Mesothelial cell of epicardium (in vitro differentiated cells): ENCODE measurements around the gene FIS1. TPM values are rescaled to one million over a fixed set of nuclear protein-coding genes. Genes with fewer than 3 reads are reported as not detected.
A peak's percentile ranks its signal among the peaks of the same experiment; 100 is the strongest.

Source experiments
- DNase-seq, 2 experiments: peaks; one replicate each; pipeline ENCODE4 v3.0.0; 2021; ENCODE audit warnings: low spot score in 2 of 2; ENCODE audit not compliant: unreplicated experiment in 2 of 2
- H3K27ac Mint-ChIP-seq: 2 replicates; pipeline ENCODE4 v1.8.0; 2021; ENCODE audit warnings: mixed read lengths
- H3K27me3 Mint-ChIP-seq: 2 replicates; pipeline ENCODE4 v1.8.0; 2021; ENCODE audit warnings: low read depth, mixed read lengths
- H3K36me3 Mint-ChIP-seq: 2 replicates; pipeline ENCODE4 v1.8.0; 2021; ENCODE audit warnings: mixed read lengths
- H3K4me1 Mint-ChIP-seq: 2 replicates; pipeline ENCODE4 v1.8.0; 2021; ENCODE audit warnings: mixed read lengths
- H3K4me3 Mint-ChIP-seq: 2 replicates; pipeline ENCODE4 v1.8.0; 2021; ENCODE audit warnings: mild to moderate bottlenecking, moderate library complexity, mixed read lengths
- H3K9me3 Mint-ChIP-seq: 2 replicates; pipeline ENCODE4 v1.8.0; 2021; ENCODE audit warnings: mixed read lengths
- total RNA-seq: library from RNA; stranded (reverse); gene quantifications from 3 replicates; pipeline ENCODE4 v1.2.1, GENCODE V29; 2021
- TF ChIP-seq, protein P1 (sequence below): fragments of 200-600 bp; sonication (generic); IDR thresholded peaks from one replicate; pipeline ENCODE4 v1.5.0; 2021; ENCODE audit warnings: antibody characterized with exemption; ENCODE audit not compliant: unreplicated experiment

Gene FIS1
- total RNA-seq, 1 donor from 2014 or later = 134 TPM

DNA sequence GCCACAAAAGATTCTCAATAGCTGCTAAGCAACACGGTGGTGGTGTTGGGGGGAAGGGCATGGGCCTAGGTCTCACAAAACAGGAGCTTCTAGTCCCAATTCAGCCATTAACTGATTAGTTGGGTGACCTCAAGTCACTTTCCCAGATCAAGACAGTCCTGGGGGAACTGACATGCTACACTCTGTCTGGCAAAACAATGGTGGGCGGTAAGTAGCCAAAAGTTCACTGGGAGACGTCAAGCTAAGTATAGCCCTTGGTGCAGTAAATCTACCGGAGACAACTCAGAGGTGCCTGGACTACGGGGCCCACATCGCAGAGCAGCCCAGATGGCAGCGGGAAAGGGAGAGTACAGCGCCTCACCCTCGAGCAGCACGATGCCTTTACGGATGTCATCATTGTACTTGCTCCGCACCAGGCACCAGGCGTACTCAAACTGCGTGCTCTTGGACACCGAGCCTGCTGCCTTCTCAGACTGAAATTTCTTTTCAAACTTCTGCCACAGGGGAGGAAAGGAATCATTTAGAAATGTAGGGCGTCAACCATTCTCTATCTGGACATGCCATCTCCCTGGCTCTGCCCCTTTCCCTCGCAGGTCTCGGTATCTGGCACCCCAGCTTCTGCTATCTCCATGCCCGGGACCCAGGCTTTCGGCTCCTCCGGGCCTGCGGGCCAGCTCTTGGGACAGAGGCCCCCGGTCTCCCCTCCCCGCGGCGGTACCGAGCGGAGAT is 1.1 kb downstream of the FIS1 start:
- peak in 1 of 2 experiments; percentile 64 for DNase-seq
- peaks cover 26% of the 10 kb centered on the region for H3K4me1 Mint-ChIP-seq
- TF ChIP-seq, protein P1, sequence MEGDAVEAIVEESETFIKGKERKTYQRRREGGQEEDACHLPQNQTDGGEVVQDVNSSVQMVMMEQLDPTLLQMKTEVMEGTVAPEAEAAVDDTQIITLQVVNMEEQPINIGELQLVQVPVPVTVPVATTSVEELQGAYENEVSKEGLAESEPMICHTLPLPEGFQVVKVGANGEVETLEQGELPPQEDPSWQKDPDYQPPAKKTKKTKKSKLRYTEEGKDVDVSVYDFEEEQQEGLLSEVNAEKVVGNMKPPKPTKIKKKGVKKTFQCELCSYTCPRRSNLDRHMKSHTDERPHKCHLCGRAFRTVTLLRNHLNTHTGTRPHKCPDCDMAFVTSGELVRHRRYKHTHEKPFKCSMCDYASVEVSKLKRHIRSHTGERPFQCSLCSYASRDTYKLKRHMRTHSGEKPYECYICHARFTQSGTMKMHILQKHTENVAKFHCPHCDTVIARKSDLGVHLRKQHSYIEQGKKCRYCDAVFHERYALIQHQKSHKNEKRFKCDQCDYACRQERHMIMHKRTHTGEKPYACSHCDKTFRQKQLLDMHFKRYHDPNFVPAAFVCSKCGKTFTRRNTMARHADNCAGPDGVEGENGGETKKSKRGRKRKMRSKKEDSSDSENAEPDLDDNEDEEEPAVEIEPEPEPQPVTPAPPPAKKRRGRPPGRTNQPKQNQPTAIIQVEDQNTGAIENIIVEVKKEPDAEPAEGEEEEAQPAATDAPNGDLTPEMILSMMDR = no peak
- peaks cover 8% of the 10 kb centered on the region for H3K36me3 Mint-ChIP-seq
- no peaks in the 10 kb centered on the region for H3K9me3 Mint-ChIP-seq
- H3K27ac Mint-ChIP-seq = peak overlapping the region; percentile 98
- no peaks in the 10 kb centered on the region for H3K27me3 Mint-ChIP-seq
- peak overlapping the region; percentile 98 for H3K4me3 Mint-ChIP-seq

DNA sequence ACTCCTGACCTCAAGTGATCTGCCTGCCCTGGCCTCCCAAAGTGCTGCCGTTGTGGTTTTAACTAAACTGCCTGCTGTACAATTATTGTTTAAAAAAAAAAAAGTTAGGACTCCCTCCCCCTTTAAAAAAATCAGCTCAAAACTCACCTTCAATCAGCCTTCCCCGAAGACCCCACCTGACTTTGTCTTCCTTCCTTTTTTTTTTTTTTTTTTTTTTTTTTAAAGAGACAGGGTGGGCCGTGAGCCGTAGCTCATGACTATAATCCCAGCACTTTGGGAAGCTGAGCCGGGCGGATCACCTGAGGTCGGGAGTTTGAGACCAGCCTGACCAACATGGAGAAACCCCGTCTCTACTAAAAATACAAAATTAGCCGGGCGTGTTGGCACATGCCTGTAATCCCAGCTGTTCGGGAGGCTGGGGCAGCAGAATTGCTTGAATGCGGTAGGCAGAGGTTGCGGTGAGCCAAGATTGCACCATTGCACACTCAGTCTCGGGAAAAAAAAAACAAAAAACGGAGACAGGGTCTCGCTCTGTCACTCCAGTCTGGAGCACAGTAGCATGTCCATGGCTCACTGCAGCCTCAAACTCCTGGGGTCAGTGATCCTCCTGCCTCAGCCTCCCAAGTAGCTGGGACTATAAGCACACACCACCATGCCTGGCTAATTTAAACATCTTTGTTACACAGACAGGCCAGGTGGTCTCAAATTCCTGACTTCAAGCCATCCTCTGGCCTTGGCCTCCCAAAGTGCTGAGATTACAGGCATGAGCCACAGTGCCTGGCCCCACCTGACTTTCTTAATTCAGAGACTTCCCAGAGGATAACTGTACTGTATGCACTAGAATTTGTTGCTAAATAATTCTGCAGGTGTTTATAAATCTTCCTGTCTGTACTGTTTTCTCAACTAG is 3.2 kb downstream of the FIS1 start:
- no peak for DNase-seq
- TF ChIP-seq, protein P1 = no peak
- Mint-ChIP-seq H3K9me3 (no peaks in the 10 kb centered on the region), H3K4me1 (peaks cover 36% of the 10 kb centered on the region), H3K36me3 (peaks cover 4% of the 10 kb centered on the region), H3K27me3 (no peaks in the 10 kb centered on the region), H3K4me3 (no peak overlapping the region), H3K27ac (peak overlapping the region; percentile 43)

DNA sequence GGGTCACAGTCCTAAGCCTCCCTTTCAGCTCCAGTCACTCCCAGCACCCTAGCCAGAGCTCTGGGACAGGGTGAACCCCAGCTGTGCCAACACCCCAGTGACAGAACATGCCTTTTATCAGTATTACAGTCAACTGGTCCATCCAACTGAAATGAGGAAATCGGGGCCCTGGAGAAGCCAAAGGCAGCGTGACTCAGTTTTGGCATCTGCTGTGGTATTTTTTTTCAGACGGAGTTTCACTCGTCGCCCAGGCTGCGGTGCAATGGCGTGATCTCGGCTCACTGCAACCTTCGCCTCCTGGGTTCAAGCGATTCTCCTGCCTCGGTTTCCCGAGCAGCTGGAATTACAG is 3.9 kb downstream of the FIS1 start:
- peak overlapping the region; percentile 98 for H3K27ac Mint-ChIP-seq
- DNase-seq = no peak
- TF ChIP-seq, protein P1 = no peak
- no peaks in the 10 kb centered on the region for H3K27me3 Mint-ChIP-seq
- H3K4me1 Mint-ChIP-seq = peaks cover 36% of the 10 kb centered on the region
- no peaks in the 10 kb centered on the region for H3K9me3 Mint-ChIP-seq
- no peak overlapping the region for H3K4me3 Mint-ChIP-seq
- peaks cover 4% of the 10 kb centered on the region for H3K36me3 Mint-ChIP-seq

GRCh38 chr7:101240226-101241014 is 4.5 kb downstream of the FIS1 start:
- Mint-ChIP-seq H3K27me3 (no peaks in the 10 kb centered on the region), H3K4me3 (no peak overlapping the region), H3K27ac (peak overlapping the region; percentile 98), H3K9me3 (no peaks in the 10 kb centered on the region), H3K4me1 (peaks cover 30% of the 10 kb centered on the region), H3K36me3 (peaks cover 4% of the 10 kb centered on the region)
- TF ChIP-seq, protein P1 = no peak
- DNase-seq = no peak

- H3K4me1 Mint-ChIP-seq = peaks cover 27% of the 10 kb centered on the region
- H3K27me3 Mint-ChIP-seq = no peaks in the 10 kb centered on the region
- no peak for DNase-seq
- TF ChIP-seq, protein P1 = no peak
- H3K27ac Mint-ChIP-seq = peak overlapping the region; percentile 98
- H3K9me3 Mint-ChIP-seq = no peaks in the 10 kb centered on the region
- H3K36me3 Mint-ChIP-seq = peaks cover 2% of the 10 kb centered on the region
- H3K4me3 Mint-ChIP-seq = no peak overlapping the region
Observed at GRCh38 chr7:101239951-101240220, 5.0 kb downstream of the FIS1 start.
